Measurements from ENCODE around the gene TNFSF8.
A peak's percentile ranks its signal among the peaks of the same experiment; 100 is the strongest.

Gene TNFSF8

DNA sequence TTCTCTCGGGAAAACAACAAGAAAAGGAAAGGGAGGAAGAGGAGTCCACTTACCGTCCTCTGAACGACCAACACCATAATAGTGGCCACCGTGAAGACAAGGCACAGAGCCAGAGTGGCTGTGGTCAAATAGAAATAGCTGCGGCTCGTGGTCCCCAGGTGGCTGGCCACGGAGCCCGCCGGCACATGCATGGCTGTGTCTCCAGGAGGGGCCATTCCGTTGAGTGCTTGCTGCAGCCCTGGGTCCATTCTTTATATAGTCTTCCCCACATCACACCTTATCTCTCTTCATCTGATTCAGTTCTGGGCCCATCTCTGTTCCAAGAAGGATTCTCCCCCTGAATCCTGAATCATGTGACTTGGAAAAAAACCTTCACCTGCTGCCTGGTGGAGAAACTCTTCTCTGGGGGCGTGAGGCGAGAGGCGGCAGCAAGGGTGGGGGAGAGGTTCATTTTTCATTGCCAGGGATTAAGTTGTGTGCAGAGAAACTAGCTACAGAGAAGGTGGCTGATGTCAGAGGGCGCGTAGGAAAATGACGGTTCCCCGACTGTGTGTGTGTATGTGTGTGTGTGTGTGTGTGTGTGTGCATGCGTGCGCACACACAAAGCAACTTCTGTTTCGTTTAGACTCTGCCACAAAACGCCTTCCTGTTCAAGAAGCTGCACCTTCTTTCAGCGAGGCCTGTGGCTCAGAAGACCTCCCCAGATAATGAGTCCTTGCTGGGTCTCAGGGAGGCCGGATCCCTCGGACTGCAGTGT is at the start of gene TNFSF8:
Gene TNFSF8, minus strand, starts transcription at position 536 of the 757 bp plus-strand sequence. Its CDS starts 288 bp downstream, at position 248.
- Histone ChIP-seq H3K27me3 (ENCODE audit: low read length) (no peaks in the 10 kb centered on the region), H3K36me3 (ENCODE audit: low read length) (no peaks in the 10 kb centered on the region), H3K27ac (ENCODE audit: low read depth, low read length) (peak within 1 kb of the TSS; percentile 98), H2AFZ (ENCODE audit: low read depth, low read length, severe bottlenecking) (peak within 1 kb of the TSS; percentile 5), H3K4me2 (ENCODE audit: low read depth, low read length, poor library complexity, severe bottlenecking) (peak within 1 kb of the TSS; percentile 97), H3K9me2 (replicated peaks; ENCODE audit: insufficient read depth, low read length) (no peaks in the 10 kb centered on the region), H3K9ac (ENCODE audit: low read length) (peak within 1 kb of the TSS; percentile 55), H3K79me2 (ENCODE audit: insufficient read depth, low read length) (no peaks in the 10 kb centered on the region), H3F3A (ENCODE audit: insufficient read depth) (peaks cover 25% of the 10 kb centered on the region), H3K4me3 (ENCODE audit: insufficient read depth, low read length, poor library complexity, severe bottlenecking) (peak within 1 kb of the TSS; percentile 49), H3K9me3 (ENCODE audit: insufficient read depth, low read length) (no peaks in the 10 kb centered on the region), H4K20me1 (ENCODE audit: low read depth, low read length) (no peaks in the 10 kb centered on the region)
- TF ChIP-seq CTCF (IDR thresholded peaks at IDR 0.05; ENCODE audit: insufficient read depth, low read length, poor library complexity, severe bottlenecking) (no peak), EZH2phosphoT487 (conservative IDR thresholded peaks at IDR 0.05; ENCODE audit: low read length) (no peak)

DNA sequence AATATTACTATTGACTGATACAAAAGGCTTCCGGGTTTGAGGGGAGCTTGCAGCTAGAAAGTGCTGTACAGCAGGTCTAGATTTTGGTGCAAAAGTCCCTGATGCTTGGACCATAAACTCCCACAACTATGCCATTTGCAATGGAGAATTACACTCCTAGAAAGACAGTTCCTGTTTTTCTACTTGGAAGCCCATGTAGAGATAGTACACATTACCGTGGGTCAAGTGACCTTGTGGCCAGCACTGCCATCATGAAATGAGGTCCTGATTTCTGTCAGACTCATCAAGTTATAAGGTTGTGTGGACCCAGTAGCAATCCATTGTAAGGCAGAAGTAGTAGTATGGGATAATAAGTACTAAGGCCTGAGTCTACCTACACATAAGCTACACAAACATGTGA is 42.8 kb upstream of the TNFSF8 start:
- H3K27ac ChIP-seq (ENCODE audit: low read depth, low read length): no peak overlapping the region
- H3K9ac ChIP-seq (ENCODE audit: low read length): no peak overlapping the region
- H2AFZ ChIP-seq (ENCODE audit: low read depth, low read length, severe bottlenecking): no peak overlapping the region
- H3K27me3 ChIP-seq (ENCODE audit: low read length): no peaks in the 10 kb centered on the region
- no peaks in the 10 kb centered on the region for H4K20me1 ChIP-seq (ENCODE audit: low read depth, low read length)
- no peak overlapping the region for H3K4me3 ChIP-seq (ENCODE audit: insufficient read depth, low read length, poor library complexity, severe bottlenecking)
- H3K79me2 ChIP-seq (ENCODE audit: insufficient read depth, low read length): no peaks in the 10 kb centered on the region
- no peak for TF ChIP-seq CTCF (IDR thresholded peaks at IDR 0.05; ENCODE audit: insufficient read depth, low read length, poor library complexity, severe bottlenecking)
- no peaks in the 10 kb centered on the region for H3F3A ChIP-seq (ENCODE audit: insufficient read depth)
- no peaks in the 10 kb centered on the region for H3K36me3 ChIP-seq (ENCODE audit: low read length)
- no peaks in the 10 kb centered on the region for H3K9me2 ChIP-seq (replicated peaks; ENCODE audit: insufficient read depth, low read length)
- no peak overlapping the region for H3K4me2 ChIP-seq (ENCODE audit: low read depth, low read length, poor library complexity, severe bottlenecking)
- no peaks in the 10 kb centered on the region for H3K9me3 ChIP-seq (ENCODE audit: insufficient read depth, low read length)

- TF ChIP-seq CTCF (IDR thresholded peaks at IDR 0.05; ENCODE audit: insufficient read depth, low read length, poor library complexity, severe bottlenecking) (no peak), EZH2phosphoT487 (conservative IDR thresholded peaks at IDR 0.05; ENCODE audit: low read length) (no peak)
- H3K79me2 ChIP-seq (ENCODE audit: insufficient read depth, low read length): no peaks in the 10 kb centered on the region
- H3K9me3 ChIP-seq (ENCODE audit: insufficient read depth, low read length): no peaks in the 10 kb centered on the region
- no peak overlapping the region for H3K9ac ChIP-seq (ENCODE audit: low read length)
- no peaks in the 10 kb centered on the region for H3F3A ChIP-seq (ENCODE audit: insufficient read depth)
- H3K27me3 ChIP-seq (ENCODE audit: low read length): no peaks in the 10 kb centered on the region
- H3K4me2 ChIP-seq (ENCODE audit: low read depth, low read length, poor library complexity, severe bottlenecking): no peak overlapping the region
- H3K36me3 ChIP-seq (ENCODE audit: low read length): no peaks in the 10 kb centered on the region
- H2AFZ ChIP-seq (ENCODE audit: low read depth, low read length, severe bottlenecking): no peak overlapping the region
- no peaks in the 10 kb centered on the region for H4K20me1 ChIP-seq (ENCODE audit: low read depth, low read length)
- no peak overlapping the region for H3K27ac ChIP-seq (ENCODE audit: low read depth, low read length)
- no peaks in the 10 kb centered on the region for H3K9me2 ChIP-seq (replicated peaks; ENCODE audit: insufficient read depth, low read length)
- no peak overlapping the region for H3K4me3 ChIP-seq (ENCODE audit: insufficient read depth, low read length, poor library complexity, severe bottlenecking)
These were observed 42.2 kb upstream of the TNFSF8 start for GRCh38 chr9:114972510-114973136.
